BE2C (cell line): ENCODE data around the gene MAN1A1.

Experiments used
- DNase-seq: peaks from one replicate; pipeline ENCODE4 v3.0.0-alpha.2; 2020
- H3K27me3 ChIP-seq: fragments of 250-450 bp; sonication (Bioruptor Pico); 2 replicates; pipeline ENCODE4 v1.5.1; 2020; ENCODE audit warnings: mild to moderate bottlenecking
- H3K36me3 ChIP-seq: fragments of 250-450 bp; sonication (Bioruptor Pico); 2 replicates; pipeline ENCODE4 v1.5.1; 2020; ENCODE audit warnings: mild to moderate bottlenecking
- H3K4me1 ChIP-seq: fragments of 250-450 bp; sonication (Bioruptor Pico); 2 replicates; pipeline ENCODE4 v1.5.1; 2020
- H3K4me3 ChIP-seq: 2 replicates; pipeline ENCODE4 v1.5.1; 2011; ENCODE audit warnings: low read depth, low read length
- H3K9me3 ChIP-seq: fragments of 250-450 bp; sonication (Bioruptor Pico); 2 replicates; pipeline ENCODE4 v1.5.1; 2020
- TF ChIP-seq, protein P1 (sequence below): IDR thresholded peaks from 2 replicates; pipeline ENCODE4 v1.5.1; 2012; ENCODE audit warnings: mild to moderate bottlenecking, low read depth, low read length

The MAN1A1 gene

DNA sequence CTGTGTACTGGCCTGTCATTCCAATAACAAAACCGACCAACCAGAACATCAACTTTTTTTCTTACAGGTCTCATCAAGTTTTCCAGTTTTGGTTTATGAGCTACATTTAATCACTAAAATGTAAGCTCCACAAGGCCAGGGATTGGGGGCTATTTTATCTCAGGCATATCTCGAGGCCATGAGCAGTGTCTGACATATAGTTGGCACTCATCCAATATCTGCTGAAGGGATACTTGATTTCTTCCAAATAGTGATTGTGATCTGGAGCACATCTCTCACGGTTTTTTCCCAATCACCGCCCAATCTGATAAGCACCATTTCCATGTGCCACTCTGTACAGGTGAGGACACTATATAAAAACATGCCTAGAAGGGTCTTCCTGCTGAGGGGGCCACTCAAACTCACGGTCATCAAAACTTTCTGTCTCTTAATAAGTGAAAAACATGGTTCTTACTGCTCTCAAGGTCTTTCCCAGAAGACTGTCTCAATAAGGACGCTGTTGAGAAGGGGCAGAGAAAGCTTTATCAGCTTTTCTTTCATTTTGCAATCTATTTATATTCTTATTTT is 65.5 kb downstream of the MAN1A1 start:
- DNase-seq, result no peak
- Histone ChIP-seq H3K9me3 (no peaks in the 10 kb centered on the region), H3K4me3 (no peak overlapping the region), H3K27me3 (no peaks in the 10 kb centered on the region), H3K36me3 (peaks cover 33% of the 10 kb centered on the region), H3K4me1 (peaks cover 46% of the 10 kb centered on the region)
- TF ChIP-seq, protein P1, sequence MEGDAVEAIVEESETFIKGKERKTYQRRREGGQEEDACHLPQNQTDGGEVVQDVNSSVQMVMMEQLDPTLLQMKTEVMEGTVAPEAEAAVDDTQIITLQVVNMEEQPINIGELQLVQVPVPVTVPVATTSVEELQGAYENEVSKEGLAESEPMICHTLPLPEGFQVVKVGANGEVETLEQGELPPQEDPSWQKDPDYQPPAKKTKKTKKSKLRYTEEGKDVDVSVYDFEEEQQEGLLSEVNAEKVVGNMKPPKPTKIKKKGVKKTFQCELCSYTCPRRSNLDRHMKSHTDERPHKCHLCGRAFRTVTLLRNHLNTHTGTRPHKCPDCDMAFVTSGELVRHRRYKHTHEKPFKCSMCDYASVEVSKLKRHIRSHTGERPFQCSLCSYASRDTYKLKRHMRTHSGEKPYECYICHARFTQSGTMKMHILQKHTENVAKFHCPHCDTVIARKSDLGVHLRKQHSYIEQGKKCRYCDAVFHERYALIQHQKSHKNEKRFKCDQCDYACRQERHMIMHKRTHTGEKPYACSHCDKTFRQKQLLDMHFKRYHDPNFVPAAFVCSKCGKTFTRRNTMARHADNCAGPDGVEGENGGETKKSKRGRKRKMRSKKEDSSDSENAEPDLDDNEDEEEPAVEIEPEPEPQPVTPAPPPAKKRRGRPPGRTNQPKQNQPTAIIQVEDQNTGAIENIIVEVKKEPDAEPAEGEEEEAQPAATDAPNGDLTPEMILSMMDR, result no peak

DNA sequence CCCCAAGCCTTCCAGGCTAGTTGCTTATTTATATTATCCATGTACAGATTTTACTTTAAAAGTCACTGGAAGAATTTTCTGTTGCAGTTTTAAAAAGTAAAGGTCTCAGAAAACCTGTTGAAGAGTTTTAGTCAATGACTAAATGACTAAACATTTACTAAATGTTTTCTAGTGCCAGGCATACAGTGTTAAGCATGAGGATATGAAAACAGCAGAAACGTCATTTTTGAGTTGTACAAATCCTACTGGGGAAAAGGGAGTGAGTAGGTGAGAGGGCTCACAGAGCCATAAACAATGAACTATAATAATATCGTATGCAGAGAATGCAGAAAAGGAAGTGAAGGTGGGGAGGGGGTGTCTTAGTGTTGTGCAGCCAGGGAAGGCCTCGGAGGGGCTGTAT is 66.3 kb downstream of the MAN1A1 start:
- Histone ChIP-seq H3K9me3 (no peaks in the 10 kb centered on the region), H3K4me3 (no peak overlapping the region), H3K36me3 (peaks cover 33% of the 10 kb centered on the region), H3K4me1 (peaks cover 52% of the 10 kb centered on the region), H3K27me3 (no peaks in the 10 kb centered on the region)
- TF ChIP-seq, protein P1, result no peak
- DNase-seq, result no peak

DNA sequence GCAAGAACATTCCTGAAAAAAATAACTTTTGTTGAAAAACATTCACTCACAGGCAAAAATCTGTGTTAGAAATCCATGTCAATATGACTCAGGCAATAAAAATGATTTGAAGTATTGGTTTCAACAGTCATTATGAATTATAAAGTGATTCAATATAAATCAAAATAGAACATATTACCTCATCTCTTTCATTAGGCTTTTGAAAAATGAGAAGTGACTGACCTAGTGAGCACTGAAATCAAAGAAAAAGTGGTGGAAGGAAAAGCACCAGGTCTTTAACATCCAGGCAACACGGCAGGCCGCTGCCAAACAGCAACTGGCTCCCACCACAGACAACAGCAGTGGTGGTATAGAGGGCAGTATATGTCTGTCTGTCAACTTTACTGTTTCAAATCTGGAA is 68.9 kb downstream of the MAN1A1 start:
- DNase-seq, result peak; percentile 55
- Histone ChIP-seq H3K4me3 (no peak overlapping the region), H3K4me1 (peaks cover 54% of the 10 kb centered on the region), H3K27me3 (no peaks in the 10 kb centered on the region), H3K36me3 (peaks cover 20% of the 10 kb centered on the region), H3K9me3 (no peaks in the 10 kb centered on the region)
- TF ChIP-seq, protein P1, result peak; percentile 17; the same call in 1 of the 2 replicates

DNA sequence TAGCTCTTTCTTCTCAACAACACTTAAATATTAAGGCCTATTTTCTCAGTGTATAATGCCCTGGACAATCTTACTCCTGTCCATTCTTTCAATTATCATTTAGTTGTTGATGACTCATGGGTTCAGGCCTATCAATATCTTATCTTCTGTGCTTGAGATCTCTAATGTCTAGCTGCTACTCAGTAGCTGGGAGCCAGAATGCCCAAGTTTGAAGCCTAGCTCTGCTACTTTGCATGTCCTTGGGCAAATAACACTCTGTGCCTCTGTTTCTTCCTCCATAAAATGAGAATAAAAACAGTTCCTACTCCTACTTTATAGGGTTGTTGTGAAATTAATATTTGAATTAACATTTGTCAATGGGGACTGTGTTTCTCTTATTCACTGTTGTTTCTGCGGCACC is 69.5 kb downstream of the MAN1A1 start:
- no peaks in the 10 kb centered on the region for H3K9me3 ChIP-seq
- no peaks in the 10 kb centered on the region for H3K27me3 ChIP-seq
- peaks cover 54% of the 10 kb centered on the region for H3K4me1 ChIP-seq
- no peak overlapping the region for H3K4me3 ChIP-seq
- TF ChIP-seq, protein P1, result no peak
- no peak for DNase-seq
- peaks cover 22% of the 10 kb centered on the region for H3K36me3 ChIP-seq

DNA sequence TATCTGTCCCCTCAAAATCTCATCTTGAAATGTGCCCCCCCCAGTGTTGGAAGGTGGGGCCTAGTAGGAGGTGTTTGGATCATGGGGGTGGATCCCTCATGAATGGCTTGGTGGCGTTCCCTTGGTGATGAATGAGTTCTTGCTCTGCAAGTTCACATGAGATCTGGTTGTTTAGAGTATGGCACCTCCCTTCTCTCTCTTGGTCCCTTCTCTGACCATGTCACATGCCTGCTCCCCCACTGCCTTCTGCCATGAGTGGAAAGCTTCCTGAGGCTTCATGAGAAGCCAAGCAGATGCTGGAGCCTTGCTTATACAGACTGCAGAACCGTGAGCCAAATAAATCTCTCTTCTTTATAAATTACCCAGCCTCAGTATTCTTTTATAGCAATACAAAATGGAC is 70.9 kb downstream of the MAN1A1 start:
- no peak for DNase-seq
- H3K36me3 ChIP-seq, result peaks cover 20% of the 10 kb centered on the region

DNA sequence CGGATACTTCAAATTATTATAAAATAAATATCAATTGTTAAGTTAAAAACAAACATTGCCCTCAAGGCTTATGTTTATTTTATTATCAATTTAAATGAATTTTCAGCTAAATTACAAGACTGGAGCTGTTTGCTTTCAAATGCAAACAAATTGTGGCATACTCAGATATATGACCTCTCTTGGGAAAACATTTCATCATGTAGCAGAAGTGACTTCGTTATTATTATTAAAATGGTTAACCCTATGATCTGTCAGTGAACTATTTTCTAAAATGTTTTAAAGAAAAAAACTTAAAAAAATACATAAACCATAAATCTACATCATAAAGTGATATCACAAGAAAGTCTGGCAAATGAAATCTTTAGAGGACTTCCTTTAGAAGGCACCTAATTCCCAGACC is 72.5 kb downstream of the MAN1A1 start:
- no peak for DNase-seq
- TF ChIP-seq, protein P1, result no peak
- Histone ChIP-seq H3K4me1 (peaks cover 52% of the 10 kb centered on the region), H3K27me3 (no peaks in the 10 kb centered on the region), H3K4me3 (no peak overlapping the region), H3K9me3 (no peaks in the 10 kb centered on the region), H3K36me3 (peaks cover 21% of the 10 kb centered on the region)

More for the DNA sequence above, 70.9 kb downstream of the MAN1A1 start:
- H3K9me3 ChIP-seq, result no peaks in the 10 kb centered on the region
- H3K27me3 ChIP-seq, result no peaks in the 10 kb centered on the region
- TF ChIP-seq, protein P1, result no peak
- H3K4me3 ChIP-seq, result no peak overlapping the region
- H3K4me1 ChIP-seq, result peaks cover 59% of the 10 kb centered on the region
